RWPE2 (cell line): ENCODE data around the gene ATOX1.
"Not testable (repeated sequence)": the region's sequence is repeated elsewhere in the genome, so short reads cannot be mapped to it uniquely, and the experiment has no call there.

ENCODE experiments used
- ATAC-seq: fragments of 200-7000 bp; cut with Tn5 transposase; 3 replicates; pipeline ENCODE4 v1.9.1; 2021; ENCODE audit warnings: low read depth
- DNase-seq: peaks from one replicate; pipeline ENCODE4 v3.0.0-alpha.2; 2020; ENCODE audit warnings: low spot score
- H3K27ac ChIP-seq: fragments of 450-650 bp; 2 replicates; pipeline ENCODE4 v1.5.1; 2017; ENCODE audit warnings: mild to moderate bottlenecking; ENCODE audit not compliant: poor library complexity, severe bottlenecking
- H3K27me3 ChIP-seq: fragments of 250-450 bp; sonication (Bioruptor Pico); 2 replicates; pipeline ENCODE4 v1.5.1; 2021; ENCODE audit warnings: mild to moderate bottlenecking, moderate library complexity; ENCODE audit not compliant: insufficient read depth, poor library complexity, severe bottlenecking
- H3K36me3 ChIP-seq: fragments of 250-450 bp; sonication (Bioruptor Pico); 2 replicates; pipeline ENCODE4 v1.5.1; 2020; ENCODE audit warnings: low read depth, mild to moderate bottlenecking, moderate library complexity
- H3K4me1 ChIP-seq: fragments of 250-450 bp; sonication (Bioruptor Pico); 2 replicates; pipeline ENCODE4 v1.5.1; 2021; ENCODE audit warnings: mild to moderate bottlenecking, moderate library complexity; ENCODE audit not compliant: insufficient read depth, poor library complexity, severe bottlenecking
- H3K4me3 ChIP-seq: fragments of 250-450 bp; sonication (Bioruptor Pico); 2 replicates; pipeline ENCODE4 v1.5.1; 2021; ENCODE audit warnings: mild to moderate bottlenecking, moderate library complexity; ENCODE audit not compliant: severe bottlenecking
- H3K9me3 ChIP-seq: fragments of 250-450 bp; sonication (Bioruptor Pico); 2 replicates; pipeline ENCODE4 v1.5.1; 2021; ENCODE audit warnings: mild to moderate bottlenecking, moderate library complexity; ENCODE audit not compliant: severe bottlenecking
- TF ChIP-seq, protein P1 (sequence below): fragments of 450-650 bp; IDR thresholded peaks from one replicate; pipeline ENCODE4 v1.5.1; 2017; ENCODE audit warnings: mild to moderate bottlenecking, moderate library complexity; ENCODE audit not compliant: poor library complexity, severe bottlenecking

Gene ATOX1

DNA sequence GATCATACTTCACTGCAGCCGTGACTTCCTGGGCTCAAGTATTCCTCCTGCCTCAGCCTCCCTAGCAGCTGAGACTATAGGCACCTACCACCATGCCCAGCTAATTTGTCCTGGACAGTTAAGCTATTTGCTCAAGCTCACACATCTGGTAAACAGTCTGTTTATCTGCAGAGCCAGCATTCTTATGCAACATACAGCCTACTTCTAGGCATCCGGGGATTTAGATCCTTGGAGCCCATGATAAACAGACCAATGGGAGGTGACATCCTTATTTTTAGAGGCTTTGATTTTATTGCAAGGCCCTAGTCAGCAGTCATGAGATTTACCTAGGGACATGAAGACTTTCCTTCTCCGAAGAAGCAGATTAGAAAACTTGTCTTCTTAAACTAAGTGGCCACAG, 21.0 kb downstream of the ATOX1 start:
- Histone ChIP-seq H3K27ac (no peak overlapping the region), H3K36me3 (peaks cover 6% of the 10 kb centered on the region), H3K4me3 (no peak overlapping the region), H3K4me1 (peaks cover 29% of the 10 kb centered on the region), H3K27me3 (no peaks in the 10 kb centered on the region), H3K9me3 (no peaks in the 10 kb centered on the region)
- DNase-seq (no peak), ATAC-seq (no peak)
- TF ChIP-seq, protein P1, sequence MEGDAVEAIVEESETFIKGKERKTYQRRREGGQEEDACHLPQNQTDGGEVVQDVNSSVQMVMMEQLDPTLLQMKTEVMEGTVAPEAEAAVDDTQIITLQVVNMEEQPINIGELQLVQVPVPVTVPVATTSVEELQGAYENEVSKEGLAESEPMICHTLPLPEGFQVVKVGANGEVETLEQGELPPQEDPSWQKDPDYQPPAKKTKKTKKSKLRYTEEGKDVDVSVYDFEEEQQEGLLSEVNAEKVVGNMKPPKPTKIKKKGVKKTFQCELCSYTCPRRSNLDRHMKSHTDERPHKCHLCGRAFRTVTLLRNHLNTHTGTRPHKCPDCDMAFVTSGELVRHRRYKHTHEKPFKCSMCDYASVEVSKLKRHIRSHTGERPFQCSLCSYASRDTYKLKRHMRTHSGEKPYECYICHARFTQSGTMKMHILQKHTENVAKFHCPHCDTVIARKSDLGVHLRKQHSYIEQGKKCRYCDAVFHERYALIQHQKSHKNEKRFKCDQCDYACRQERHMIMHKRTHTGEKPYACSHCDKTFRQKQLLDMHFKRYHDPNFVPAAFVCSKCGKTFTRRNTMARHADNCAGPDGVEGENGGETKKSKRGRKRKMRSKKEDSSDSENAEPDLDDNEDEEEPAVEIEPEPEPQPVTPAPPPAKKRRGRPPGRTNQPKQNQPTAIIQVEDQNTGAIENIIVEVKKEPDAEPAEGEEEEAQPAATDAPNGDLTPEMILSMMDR: no peak

DNA sequence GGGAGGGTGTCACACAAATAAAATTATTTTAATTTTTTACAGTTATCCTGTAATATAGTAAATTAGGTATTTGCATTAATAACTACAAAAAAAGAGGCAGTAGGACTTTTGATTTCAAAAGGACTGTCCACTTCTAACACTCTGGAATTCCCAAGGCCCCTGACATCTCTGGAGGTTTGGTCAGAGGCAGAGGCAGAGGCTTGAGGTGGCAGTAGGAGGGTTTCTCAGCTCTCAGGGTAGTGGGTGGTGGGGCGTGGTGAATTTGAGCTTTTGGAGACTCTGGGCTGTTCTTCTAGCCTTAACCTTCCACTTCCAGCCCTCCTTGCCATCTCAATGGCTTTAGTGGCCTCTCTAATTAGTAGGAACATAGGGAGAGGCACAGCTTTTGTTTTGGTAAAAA, 22.8 kb downstream of the ATOX1 start:
- H3K9me3 ChIP-seq: no peaks in the 10 kb centered on the region
- DNase-seq (no peak), ATAC-seq (no peak)
- no peaks in the 10 kb centered on the region for H3K27me3 ChIP-seq
- H3K4me1 ChIP-seq: peaks cover 12% of the 10 kb centered on the region
- TF ChIP-seq, protein P1: no peak
- H3K36me3 ChIP-seq: no peaks in the 10 kb centered on the region
- no peak overlapping the region for H3K27ac ChIP-seq
- no peak overlapping the region for H3K4me3 ChIP-seq

DNA sequence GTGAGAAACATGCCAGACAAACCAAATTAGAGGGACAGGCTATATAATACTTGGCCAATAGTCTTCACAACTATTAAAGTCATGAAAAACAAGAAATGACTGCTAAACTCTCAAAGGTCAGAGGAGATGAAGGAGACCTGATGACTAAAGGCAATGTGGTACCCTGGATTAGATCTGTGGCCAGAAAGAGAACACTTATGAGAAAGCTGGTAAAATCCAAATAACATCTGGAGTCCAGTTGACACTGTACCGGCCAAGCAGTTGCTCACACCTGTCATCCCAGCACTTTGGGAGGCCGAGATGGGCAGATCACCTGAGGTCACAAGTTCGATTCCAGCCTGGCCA, 24.4 kb downstream of the ATOX1 start:
- Histone ChIP-seq H3K36me3 (no peaks in the 10 kb centered on the region), H3K4me3 (no peak overlapping the region), H3K27me3 (no peaks in the 10 kb centered on the region), H3K27ac (no peak overlapping the region), H3K4me1 (no peaks in the 10 kb centered on the region), H3K9me3 (no peaks in the 10 kb centered on the region)
- ATAC-seq (no peak), DNase-seq (no peak)
- TF ChIP-seq, protein P1: no peak

DNA sequence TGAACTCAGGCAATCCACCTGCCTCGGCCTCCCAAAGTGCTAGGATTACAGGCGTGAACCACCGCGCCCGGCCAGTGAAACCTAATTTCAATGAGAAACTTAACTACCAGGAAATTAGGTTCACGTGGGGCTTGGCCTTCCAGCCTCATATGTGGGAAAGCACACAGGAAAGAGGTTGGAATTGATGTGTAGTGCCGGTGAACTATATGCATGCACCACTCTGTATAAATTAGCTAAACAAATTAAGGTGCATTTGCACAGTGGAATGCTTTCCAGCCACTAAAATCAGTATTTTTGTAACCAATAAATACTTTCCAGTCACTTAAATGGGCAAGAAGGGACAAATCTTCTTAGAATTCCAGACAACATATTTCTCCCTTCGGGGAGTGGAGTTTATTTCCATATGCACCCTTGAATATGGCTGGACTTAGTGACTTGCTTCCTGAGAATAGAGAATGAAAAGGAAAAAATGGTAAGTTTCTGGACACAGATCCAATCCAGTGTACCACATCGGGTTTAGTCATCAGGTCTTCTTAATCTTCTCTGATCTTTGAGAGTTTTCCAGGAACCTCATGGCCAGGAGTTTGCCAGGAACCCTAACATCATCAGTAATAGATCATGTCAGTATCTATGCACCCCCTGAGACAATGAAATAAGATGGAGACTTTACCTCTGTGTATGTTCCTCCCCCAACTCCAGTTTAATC, 24.9 kb downstream of the ATOX1 start:
- no peak for DNase-seq

DNA sequence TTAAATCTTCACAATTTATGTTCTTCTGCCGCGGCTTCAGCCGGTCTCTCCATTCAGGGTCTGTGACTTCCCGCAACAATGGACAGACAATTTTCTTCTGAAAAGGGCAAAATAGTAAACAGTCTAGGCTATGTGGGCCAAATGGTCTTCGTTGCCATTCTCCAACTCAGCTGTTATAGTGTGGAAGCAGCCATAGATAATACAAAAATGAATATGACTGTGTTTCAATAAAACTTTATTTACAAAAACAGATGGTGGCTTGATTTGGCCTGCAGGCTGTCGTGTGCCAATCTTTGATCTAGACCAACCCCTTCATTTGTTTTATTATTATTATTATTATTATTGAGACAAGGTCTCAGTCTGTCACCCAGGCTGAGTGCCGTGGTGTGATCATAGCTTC, 28.1 kb downstream of the ATOX1 start:
- TF ChIP-seq, protein P1: no peak
- H3K27me3 ChIP-seq: no peaks in the 10 kb centered on the region
- DNase-seq (no peak), ATAC-seq (no peak)
- H3K9me3 ChIP-seq: no peaks in the 10 kb centered on the region
- no peaks in the 10 kb centered on the region for H3K4me1 ChIP-seq
- no peak overlapping the region for H3K27ac ChIP-seq
- H3K36me3 ChIP-seq: no peaks in the 10 kb centered on the region
- no peak overlapping the region for H3K4me3 ChIP-seq

More for the DNA sequence above, 24.9 kb downstream of the ATOX1 start:
- Histone ChIP-seq H3K27me3 (no peaks in the 10 kb centered on the region), H3K36me3 (no peaks in the 10 kb centered on the region), H3K9me3 (no peaks in the 10 kb centered on the region), H3K27ac (no peak overlapping the region), H3K4me3 (no peak overlapping the region), H3K4me1 (no peaks in the 10 kb centered on the region)
- ATAC-seq: no peak
- TF ChIP-seq, protein P1: no peak

DNA sequence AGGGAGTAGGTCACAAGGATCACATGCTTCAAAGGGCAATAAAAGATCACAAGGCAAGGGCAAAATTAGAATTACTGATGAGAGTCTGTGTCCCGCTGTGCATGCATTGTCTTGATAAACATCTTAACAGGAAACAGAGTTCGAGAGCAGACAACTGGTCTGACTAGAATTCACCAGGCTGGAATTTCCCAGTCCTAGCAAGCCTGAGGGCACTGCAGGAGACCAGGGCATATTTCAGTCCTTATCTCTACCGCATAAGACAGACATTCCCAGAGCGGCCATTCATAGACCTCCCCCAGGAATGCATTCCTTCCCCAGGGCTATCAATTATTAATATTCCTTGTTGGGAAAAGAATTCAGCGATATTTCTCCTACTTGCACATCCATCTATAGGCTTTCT, 28.8 kb downstream of the ATOX1 start:
- H3K9me3 ChIP-seq, H3K27me3 ChIP-seq, ATAC-seq, H3K36me3 ChIP-seq, H3K4me3 ChIP-seq, H3K4me1 ChIP-seq, H3K27ac ChIP-seq, DNase-seq: not testable (repeated sequence)
